NCI-H2107 treated with DMSO at 0.1 percent for 48 hours (cell line): ENCODE data around the gene CYGB.

Source experiments
- DNase-seq: peaks from one replicate; lab custom pipeline; 2025; ENCODE audit not compliant: unreplicated experiment; lab: John Stamatoyannopoulos, UW

The CYGB gene

DNA sequence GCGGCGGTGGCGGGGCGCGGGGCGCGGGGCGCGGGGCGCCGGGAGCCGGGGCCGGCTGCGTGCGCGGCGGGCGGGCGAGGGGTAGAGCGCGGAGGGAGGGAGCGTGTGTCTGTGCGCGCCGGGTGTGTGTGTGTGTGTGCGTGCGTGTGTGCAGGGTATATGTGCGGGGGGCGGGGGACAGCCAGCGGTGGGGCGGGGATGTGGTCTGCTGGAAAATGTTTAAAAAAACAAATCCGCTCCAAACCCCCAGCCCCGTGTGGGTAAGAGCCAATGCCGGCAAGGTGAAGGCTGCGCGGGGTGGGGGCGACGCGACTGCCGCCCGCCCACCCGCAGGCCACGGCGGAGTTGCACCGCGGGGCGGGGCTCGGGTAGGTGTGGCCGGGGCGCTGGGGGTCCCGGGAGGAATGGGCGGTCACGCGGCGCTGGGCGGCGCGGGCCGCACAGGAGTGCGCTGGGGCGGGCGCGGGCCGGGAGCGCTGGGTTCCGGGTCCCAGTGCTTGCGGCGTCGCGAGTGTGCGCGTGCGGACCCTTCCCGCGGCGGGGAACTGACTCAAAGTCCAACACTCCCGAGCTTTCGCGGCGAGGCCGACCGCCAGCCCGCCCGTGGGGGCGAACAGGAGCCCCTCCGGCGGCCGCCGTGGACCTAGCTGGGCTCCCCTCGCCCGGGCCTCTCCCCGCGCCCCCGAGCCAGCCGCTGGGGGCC is at the start of gene CYGB:
Gene CYGB, minus strand, starts transcription at position 132 of the 703 bp plus-strand sequence. CDS start 167 bp downstream, outside the sequence.
- DNase-seq = no peak

DNA sequence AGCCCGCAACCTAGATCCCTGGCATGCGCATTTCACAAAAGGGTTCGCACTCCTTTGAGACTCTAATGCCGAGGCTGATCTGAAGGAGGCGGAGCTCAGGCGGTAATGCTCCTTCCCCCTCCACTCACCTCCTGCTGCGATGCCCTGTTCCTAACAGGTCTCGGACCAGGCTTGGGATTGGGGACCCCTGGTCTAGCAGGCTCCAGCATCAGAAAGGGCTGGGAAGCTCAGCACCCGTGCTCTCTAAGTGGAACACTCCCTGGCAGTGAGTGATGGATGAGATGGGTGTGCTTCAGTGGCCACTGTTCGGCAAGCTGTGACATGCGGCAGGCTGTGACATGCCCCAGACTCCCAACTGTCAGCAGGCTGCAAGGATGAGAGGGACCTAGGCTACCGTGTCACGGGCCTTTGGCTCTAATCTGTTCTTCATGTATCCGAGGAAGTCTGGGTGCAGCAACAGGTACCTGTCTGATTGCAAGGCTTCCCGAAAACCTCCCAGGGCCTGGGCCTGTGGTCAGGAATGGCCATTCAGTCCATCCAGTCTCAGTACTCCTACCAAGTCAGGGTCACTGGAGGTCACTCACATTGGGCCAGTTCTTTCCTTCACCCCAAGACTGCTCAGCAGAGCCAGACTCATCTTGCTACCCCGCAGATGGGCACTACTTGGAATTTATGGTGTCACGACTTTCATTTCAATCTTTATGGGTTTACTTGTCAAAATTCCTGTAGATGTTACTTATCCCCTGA is 49.4 kb upstream of the CYGB start:
- DNase-seq = no peak

DNA sequence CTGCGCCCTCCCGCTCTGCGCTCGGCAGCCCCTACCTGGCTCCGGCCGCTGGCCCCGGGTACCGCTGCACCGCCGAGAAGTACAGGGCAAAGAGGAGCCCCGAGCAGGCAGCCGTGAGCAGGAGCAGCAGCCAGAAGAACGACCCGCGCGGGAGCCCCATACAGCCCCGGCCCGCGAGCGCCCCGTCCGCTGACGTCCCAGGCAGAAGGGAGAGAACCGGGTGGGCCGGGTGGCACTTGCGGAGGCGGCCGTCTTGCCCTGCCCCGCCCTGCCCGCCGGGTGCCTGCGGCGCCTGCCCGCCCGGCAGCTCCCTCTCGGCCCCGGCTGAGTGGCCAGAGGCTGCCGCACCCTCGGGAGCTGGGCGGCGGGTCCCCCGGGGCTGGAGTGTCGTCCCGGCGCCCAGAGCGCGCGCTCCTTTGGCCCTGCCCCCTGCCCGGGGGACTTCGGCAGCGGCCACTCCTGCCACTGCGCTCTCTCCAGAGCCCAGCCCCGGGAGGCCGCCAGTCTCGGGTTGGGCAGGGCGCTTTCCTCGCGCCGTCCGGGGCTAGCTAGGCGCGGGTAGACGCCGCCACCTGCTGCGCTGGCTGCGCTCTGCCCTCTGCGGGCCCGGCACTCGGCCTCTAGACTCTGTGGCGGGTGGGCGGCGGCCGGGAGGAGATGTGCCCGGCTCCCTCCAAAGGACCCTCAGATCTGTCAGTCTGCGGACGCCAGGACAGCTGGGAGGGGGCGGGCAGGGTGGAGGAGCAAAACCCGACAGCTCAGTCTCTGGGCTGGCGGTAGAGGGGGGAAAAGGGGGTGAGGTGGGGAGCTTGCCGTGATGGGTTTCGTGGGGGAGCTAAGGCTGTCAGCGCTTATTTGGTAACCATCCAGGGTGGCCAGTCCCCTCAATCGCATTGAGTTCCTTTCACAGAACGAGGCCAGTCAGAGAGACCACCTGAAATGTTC is 48.4 kb upstream of the CYGB start, which contains the start of gene ST6GALNAC2:
Gene ST6GALNAC2, minus strand, starts transcription at position 212 of the 945 bp plus-strand sequence. Its CDS starts 52 bp downstream, at position 160.
- no peak for DNase-seq

DNA sequence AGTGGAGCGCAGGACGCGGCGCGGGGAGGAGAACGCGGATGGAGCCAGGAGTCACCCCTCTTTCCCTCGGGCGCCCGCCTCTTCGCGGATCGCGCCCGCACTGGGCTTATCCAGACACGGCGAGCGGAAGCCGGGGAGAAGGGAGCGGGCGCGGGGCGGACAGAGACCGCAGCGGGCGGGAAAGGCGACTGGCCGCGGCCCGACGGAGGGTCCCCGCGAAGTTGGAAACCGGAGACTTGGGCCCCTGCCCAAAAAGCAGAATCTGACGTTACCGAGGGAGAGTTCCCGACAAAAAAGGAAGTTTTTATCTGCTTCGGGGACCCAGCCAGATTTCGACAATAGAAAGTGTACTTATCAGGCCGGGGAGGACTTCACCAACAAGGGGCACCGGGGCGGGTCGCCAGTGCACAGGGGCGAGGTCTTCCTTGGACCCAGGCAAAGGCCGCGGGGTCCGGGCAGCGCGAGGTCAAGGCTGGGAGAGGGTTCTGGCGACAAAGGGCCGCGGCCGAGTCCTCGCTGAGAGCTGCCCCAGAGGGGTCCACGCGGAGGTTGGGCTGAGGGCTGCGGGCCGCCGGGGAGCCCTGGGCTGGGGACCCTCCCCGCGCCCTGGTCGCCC is 47.6 kb upstream of the CYGB start:
- DNase-seq = no peak

DNA sequence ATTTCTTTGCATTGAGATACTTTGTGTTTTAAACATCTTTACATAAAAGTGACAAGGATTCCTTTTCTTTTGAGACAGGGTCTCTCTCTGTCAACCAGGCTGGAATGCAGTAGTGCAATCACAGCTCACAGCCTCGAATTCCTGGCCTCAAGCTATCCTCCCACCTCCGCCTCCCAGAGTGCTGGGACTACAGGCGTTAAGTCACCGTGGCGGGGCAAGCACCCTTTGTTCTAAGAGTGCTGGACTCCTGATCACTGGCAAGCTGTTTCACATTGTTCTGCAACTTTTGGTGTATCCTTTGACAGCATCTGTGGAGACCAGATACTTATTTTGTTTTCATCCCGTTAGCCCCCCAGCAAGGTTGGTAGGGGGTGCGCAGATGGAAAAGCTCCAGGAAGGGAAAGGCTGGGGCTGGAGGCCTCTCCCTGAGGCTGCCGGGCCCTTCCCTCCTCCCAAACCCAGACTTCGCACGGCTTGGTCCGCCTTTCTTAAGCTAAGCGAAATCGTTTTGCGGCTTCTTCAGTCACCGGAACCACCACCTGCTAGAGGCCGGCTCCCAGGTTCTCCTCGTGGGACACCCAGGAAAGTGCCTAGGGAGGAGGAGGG is 47.0 kb upstream of the CYGB start:
- DNase-seq = no peak

DNA sequence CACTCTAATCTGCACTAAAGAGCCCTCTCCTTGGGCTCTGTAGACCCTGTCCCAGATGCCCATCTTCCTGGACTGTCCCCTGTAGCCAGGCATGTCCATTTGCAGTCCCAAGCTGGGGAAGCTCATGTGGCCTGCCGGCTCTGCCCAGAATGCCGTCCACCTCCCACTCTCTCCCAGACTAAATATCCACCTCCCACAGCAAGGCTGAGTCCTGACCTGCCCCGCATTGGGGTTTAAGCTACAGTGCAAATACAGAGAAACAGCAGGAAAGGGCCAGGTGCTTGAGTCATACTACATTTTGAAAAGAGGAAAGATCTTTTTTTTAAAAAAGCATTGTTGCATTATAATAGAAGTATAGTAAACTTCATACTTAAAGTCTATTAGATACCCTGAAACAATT is 45.2 kb upstream of the CYGB start:
- no peak for DNase-seq

DNA sequence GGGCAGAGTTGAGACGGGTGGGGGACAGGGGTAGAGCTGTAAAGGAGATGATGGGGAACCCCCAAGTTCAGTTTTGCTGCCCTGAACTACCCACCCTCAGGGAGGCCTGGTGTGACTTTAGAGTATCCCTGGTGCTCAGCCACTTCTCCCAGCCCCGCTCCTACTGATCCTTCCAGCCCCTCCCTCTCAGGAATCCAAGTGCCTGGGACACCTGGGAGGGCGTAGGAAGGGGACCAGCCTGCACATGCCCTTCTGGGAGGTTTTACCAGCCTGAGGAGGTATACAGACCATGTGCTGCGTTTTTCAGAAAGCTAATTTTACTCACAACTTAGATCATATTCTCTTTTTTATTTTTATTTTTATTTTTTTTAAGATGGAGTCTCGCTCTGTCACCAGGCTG is 44.0 kb upstream of the CYGB start:
- no peak for DNase-seq

DNA sequence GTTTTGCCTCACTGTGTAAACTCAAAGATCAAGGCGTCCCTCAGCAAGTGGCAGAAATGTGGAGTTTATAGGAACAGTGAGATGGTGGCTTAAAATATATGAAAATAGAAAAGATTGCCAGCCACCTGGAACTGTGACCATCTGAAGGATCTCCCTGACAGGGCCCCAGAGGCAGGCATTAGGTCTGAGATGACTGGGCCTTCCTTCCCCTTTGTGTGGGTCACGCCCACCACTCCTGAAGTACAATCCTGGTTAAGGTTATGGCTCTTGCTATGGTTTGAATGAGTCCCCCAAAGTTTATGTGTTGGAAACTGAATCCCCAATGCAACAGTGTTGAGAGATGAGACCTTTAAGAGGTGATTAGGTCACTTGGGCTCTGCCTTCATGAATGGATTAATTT is 41.8 kb upstream of the CYGB start:
- no peak for DNase-seq

DNA sequence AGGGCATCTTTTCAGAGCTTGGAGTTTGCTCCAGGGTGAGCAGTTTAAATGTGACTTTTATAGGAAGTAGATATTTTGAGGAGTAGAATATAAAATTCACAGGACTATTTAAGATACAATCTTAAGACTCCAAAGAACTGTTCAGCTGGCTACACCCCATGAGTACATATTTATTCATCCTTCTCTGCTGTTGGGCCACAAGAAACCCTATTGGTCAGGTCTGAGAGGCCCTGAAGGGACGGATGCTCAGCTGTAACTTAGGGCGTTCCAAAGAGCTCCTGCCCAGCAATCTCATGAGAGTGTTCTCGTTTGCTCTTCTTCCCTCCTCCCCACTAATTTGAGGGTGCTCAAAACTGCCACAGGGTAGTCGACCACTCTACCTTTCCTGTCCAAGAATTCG is 40.9 kb upstream of the CYGB start:
- no peak for DNase-seq

DNA sequence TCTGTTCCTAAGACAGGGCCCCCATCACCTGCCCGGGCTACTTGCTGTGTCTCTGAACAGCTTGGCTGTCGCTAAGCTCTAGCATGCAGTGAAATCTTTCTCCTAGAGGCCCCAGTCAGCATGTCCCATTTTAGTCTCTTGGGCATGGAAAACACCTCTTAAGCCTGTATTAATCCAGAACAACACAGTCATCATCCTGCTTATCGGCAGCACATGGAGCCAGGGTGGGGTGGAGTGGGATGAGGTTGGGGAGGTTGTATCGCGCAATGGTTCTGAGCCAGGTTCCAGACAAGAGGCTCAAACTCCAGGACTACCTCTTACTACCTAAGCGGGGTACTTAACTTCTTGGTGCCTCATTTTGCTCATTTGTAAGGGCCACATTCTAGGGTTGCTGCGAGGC is 40.4 kb upstream of the CYGB start:
- DNase-seq = no peak

DNA sequence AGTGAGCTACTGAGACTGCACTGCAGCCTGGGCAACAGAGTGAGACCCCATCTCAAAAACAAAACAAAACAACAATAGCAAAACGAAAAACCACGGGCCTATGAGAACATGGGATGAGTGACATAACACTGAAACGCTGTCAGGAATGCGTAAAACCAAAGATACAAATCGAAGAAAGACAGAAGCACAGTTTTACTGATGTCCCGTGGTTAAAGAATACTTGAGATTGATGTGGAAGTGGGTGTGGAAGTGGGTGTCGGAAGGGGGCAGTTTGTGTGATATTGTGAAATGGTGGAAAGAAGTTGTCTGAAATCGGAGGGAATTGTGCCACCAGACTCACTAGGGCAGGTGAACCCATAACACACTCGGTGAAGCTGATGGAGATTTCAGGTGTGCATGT is 38.7 kb upstream of the CYGB start:
- no peak for DNase-seq

DNA sequence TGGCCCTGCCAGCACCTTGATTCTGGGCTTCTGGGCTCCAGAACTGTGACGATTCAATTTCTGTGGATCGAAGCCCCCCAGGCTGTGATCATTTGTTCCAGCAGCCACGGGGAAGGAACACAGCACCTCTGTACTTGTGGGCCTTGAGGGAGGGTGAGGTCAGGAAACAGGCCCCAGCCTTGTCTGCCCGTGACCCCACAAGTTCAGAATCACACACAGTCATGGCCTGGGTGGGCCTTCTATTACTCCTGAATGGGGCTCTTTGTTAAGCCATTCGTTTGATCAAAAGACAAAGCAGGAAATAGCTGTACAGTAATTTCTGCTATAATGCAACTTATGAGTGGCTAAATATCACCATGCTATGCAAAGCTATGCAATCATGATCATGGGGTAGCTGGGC is 38.1 kb upstream of the CYGB start:
- no peak for DNase-seq

DNA sequence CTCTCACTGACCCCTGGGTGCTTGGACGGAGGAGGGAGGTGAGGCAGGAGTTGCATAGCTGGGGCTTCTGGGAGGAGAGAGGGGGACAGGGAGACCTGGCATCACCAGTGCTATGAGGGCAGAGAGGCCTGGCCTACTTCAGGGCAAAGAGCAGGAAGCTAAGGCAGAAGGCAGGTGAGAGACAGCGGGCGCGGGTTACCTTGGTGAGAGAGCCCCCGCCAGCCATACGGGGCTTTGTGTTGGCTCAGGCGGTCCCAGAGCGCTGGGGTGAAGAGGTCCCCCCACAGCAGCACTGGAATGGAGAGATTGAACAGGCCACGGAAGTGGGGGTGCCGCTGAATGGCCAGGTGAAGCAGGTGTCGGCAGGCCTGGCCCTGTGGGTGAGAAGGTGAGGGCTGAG is 36.7 kb upstream of the CYGB start:
- DNase-seq = no peak

DNA sequence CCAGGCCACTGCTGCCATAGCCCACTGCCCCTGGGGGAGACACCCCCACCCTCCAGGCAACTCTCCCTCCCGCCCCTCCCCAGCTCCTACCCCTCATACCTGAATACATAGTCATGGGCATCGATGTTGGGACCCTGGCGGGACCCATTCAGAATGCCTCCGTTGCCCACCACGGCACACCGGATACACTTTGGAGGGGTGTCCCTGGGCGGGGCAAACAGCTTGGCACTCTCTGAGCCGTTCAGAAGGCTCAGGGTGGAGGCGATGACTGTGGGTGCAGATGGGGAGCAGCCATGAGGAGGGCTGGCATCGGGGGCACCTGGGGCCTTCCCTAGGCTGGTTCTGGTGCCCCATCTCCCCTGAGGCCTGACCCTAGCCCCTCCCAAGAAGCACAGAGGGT is 35.6 kb upstream of the CYGB start:
- no peak for DNase-seq

DNA sequence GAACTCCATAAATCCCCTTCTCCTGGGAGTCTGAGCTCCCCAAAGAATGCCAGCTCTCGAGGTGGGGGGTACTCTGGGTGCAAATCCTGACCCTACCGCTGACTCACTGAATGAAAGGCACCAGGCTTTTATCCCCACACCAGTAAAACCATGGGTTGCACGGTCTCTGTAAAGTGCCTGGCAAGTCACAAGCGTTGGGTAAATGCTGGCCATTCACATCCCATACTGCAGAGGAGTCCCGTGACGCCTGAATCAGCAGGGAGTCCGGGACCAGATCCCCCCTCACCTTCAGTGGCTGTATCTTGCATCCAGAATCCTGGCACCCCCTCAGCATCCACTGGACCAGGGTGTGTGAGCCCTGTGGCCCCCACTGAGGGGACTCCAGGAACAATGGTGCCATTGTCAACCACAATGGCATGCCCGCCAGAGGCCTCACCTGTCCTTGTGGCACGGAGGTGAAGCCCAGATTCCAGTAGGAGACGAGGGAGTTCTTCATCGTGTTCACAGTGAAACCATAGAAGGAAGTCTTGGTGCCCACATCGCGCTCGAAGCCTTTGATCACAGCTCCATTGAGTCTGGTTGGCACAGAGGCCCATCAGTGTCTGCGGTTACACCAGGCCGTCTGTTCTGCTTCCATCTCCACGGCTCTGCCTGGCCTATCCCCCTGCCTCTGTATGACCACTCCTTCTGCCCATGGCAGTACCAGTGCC is 34.8 kb upstream of the CYGB start:
- no peak for DNase-seq

DNA sequence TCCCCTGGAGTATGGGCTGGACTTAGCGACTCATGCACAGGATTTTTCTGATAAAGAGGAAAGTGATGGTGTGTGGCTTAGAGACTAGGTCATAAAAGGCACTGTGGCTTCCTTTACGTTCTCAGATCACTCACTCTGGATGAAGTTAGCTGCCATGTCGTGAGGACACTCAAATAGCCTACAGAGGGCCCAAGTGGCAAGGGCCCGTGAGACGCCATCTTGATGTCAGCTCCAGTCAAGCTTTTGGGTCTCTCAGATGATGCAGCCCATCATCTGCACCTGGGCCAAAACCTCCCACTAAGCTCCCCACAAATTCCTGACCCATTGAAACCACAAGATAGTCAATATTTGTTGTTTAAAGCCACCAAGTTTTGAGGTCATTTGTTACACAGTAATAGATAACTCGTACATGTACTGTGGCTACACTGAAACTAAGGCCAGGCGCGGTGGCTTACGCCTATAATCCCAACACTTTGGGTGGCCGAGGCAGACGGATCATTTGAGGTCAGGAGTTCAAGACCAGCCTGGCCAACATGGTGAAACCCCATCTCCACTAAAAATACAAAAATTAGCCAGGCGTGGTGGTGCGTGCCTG is 33.5 kb upstream of the CYGB start:
- no peak for DNase-seq

DNA sequence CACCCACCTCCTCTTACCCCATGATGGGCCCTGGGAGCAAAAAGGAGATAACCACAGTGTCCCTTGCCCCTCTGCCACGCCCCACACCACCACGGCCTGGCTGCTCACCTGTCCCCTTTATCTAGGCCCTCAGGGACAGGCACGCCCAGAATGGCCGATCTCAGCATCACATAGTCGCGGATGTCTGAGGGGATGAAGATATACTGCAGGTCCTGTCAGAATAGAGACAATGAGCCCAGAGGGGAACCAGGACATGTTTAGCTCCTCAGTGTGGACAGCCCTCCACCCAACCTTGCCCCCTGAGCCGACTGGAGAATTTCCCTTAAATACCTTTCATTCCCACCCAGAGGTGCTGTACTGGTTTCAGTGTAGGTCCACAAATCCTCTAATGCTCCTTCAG is 32.9 kb upstream of the CYGB start:
- DNase-seq = no peak

DNA sequence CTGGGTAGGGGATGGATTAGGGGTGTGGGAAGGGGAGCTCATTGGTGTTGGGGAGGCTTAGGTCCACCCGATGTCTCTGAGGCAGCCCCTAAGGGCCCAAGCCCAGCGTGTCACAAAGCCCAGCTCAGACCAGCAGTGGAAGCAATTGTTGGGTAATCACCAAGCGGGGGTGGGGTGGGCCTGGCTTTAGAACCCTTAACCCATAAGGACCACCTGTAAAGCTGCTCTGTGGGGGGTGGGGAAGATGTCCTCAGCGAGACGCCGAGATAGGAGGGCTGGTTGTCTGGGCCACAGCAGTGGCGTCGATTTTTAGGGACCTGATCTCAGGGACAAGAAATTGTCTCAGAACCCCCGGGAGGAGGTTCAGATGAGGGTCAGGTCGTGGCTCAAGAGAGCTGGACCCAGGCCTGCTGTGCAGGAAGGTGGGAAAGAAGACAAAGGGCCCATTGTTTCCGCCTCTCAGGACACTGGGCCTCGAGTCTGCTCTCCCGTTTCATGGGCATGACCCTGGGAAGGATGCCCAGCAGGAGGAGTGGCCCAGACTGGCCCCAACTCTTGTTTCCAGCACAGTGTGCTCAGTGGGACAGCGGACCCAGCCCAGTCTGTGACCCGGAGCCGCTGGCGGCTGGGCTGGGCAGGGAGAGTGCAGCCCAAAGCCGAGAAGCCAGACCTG is 32.2 kb upstream of the CYGB start:
- DNase-seq = no peak

DNA sequence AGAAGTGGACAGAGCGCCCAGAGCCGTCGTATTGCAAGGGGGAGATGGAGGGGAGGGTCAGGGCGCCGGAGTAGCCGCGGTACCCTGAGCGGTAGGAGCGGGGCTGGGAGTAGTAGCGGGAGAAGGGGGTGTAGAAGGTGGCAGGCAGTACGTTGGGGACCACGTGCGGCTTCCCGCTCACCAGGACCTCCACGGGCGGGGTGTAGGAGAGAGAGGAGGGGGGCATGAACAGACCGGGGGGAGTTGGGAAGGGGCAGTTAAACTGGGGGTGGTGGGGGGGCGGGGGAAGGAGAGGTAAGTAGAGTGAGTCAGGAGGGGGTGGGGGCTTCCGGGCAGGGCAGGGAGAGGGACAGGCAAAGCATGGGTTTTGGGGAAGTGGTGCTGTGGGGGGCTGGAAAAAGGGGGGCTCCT is 31.3 kb upstream of the CYGB start:
- no peak for DNase-seq
